NCI-H345 treated with DMSO at 0.1 percent for 48 hours (cell line): ENCODE results near the gene DDX49.
"Not testable (repeated sequence)": the region's sequence is repeated elsewhere in the genome, so short reads cannot be mapped to it uniquely, and the experiment has no call there.

ENCODE experiments used
- DNase-seq: peaks from one replicate; lab custom pipeline; 2025; ENCODE audit not compliant: unreplicated experiment; lab: John Stamatoyannopoulos, UW

DDX49 gene

GRCh38 chr19:18940769-18941627, 21.5 kb downstream of the DDX49 start, which contains the start of gene HOMER3:
TSS of gene HOMER3 (minus strand) at chr19:18941217. CDS start at chr19:18938982, 2,235 bp downstream.
- DNase-seq: no peak

DNA sequence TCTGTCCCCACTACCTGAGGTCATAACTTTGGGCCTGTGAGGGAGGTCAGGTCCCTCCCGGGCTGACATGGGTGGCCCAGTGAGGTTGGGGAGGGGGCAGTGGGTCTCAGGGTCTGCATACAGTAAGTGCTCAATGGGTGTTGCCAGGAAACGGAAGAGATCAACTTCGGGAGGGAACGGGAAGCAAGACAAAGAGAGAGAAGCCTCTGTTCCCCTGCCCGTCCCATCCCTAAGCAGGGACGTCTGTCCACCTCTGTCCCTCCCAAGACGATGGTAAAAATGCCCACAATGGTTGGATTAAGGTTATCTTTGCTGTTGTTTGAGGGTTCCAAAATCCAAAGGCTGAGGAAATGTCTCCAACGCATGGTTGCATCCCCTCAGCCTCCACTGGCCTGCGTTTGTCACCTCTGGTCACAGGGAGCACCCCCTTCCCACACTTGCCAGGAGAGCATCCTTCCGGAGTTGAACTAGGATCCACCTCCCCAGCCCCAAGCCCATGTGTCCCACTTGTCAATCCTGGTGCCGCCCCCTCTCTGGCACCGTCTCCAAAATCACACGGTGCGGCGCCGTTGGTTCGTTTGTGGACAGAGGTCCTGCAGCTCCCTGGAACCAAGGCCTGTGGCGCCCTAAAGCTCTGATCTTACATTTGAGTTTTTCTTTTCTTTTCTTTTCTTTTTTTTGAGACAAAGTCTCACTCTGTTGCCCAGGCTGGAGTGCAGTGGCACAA, 22.3 kb downstream of the DDX49 start:
- DNase-seq: no peak

GRCh38 chr19:18942692-18943091, 23.2 kb downstream of the DDX49 start:
- DNase-seq: no peak

DNA sequence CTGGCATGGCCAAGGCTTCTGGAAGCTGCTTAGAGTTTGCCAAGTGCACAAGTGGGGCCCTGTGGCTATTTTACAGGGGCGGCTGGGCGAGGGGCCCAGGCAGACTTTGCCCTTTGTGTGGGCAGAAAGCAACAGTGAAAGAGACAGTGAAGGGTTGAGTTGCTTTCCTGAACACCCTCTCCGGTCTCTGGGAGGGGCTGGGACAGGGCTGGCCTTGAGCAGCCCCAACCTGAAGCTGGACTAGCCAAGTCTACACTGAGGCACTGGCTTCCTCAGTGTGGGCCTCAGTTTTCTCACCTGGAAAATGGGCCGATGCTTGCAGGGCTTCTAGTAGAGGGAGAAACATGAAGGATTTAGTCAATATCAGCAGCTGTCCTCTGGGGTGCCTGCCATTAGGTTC, 23.9 kb downstream of the DDX49 start:
- DNase-seq: no peak

GRCh38 chr19:18945297-18945696, 25.8 kb downstream of the DDX49 start:
- DNase-seq: no peak

- no peak for DNase-seq
Measured at GRCh38 chr19:18946335-18946734, 26.8 kb downstream of the DDX49 start.

DNA sequence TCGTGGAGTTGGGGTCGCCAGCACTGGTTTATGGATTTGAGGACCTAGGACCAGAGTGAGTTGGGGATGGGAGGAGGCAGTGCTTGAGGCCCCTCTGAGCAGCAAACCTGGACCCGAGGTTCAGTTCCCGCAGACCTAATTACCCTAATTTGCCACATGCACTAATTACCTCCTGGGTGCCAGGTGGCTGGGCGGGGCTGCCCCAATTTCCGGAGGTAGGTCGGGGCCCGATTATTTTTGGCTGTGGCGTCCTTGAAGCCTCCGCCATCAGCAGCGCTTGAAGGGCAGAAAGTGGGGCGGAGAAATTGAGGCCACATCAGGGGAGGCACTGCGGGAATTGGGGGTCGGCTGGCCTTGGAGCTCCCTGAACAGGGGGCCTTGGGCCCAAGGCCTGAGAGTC, 27.4 kb downstream of the DDX49 start:
- DNase-seq: no peak

- DNase-seq: no peak
Measured at GRCh38 chr19:18948075-18948975, 28.8 kb downstream of the DDX49 start.

- no peak for DNase-seq
Measured at GRCh38 chr19:18948976-18949356, 29.5 kb downstream of the DDX49 start.

- no peak for DNase-seq
Measured at GRCh38 chr19:18949858-18950257, 30.3 kb downstream of the DDX49 start.

- DNase-seq: no peak
Measured at GRCh38 chr19:18951721-18952281, 32.3 kb downstream of the DDX49 start.

- not testable (repeated sequence) for DNase-seq
Measured at GRCh38 chr19:18952364-18953003, 33.0 kb downstream of the DDX49 start.

- no peak for DNase-seq
Measured at GRCh38 chr19:18954094-18954493, 34.6 kb downstream of the DDX49 start.

DNA sequence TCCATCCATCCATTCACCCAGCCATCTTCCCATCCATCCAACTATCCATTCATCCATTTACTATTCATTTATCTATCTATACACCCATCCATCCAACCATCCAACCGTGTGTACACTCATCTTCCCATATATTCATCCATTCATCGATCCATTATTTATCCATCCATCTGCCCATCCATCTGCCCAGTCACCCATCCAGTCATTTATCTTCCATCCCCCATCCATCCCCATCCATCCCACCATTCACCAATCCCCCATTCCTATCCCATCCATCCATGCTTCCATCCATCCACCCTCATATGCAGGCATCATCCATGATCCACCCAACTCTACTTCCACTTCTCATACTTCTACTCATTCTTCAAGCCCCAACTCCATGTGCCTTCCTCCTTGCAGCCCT, 35.5 kb downstream of the DDX49 start:
- no peak for DNase-seq

GRCh38 chr19:18960370-18960769, 40.9 kb downstream of the DDX49 start:
- DNase-seq: no peak

GRCh38 chr19:18961767-18962620, 42.5 kb downstream of the DDX49 start:
- no peak for DNase-seq

DNA sequence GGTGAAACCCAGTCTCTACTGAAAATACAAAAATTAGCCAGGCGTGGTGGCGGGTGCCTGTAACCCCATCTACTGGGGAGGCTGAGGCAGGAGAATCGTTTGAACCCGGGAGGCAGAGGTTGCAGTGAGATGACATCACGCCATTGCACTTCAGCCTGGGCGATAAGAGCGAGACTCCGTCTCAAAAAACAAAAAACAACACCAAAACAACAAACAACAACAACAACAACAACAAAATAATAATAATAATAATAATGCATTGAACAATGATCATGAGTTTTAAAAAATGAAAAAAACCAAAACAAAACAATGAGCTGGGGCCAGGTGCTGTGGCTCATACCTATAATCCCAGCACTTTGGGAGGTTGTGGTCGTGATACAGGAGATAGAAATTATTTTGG, 44.6 kb downstream of the DDX49 start:
- no peak for DNase-seq

DNA sequence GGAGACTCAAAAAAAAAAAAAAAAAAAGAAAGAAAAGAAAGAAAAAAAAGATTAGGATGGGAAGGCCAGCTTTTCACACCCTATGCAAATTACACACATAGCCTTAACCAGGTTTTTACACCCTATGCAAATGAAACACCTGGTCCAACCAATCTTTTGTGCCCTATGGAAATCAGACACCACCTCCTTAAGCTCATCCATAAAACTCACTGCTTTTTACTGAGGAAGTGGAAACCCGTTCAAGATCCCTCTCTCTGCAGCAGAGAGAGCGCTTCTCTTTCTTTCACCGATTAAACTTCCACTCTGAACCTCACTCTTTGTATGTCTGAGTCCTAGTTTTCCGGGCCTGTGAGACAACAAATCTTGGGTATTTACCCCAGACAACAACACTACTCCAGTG, 46.8 kb downstream of the DDX49 start:
- DNase-seq: no peak

DNA sequence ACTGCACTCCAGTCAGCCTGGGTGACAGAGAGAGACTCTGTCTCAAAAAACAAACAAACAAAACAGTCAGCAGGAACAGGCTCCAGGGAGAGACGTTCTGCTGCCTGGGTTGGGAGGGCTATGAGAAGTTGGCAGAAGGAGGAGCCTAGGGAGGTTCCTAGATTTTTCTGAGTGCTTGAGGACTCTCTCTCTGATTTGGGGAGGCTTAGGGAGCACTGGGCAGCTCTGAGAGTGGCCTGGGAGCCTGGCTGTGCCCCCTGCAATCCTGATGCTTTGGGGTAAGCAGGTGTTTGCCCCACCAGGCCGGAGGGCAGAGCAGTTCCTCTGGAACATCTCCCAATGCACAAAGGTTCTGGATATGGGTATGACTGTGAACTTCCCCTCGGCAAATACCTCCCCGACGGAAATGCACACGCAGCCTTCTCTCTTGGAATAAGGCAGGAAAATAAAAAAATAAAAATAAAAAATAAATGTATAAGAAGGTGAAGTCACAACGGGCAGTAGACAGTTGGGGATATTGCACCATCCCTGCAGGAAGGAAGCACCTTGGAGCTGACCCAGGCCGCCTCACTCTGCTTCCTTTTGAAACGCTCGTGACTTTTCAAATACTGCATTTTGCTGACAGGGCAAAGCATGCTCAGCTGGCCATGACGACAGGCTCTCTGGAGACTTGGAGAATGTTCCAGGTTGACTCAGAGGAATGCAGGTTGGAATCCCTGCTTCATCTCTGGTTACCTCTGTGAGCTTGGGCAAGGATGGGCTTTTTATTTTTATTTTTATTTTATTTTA, 48.0 kb downstream of the DDX49 start:
- DNase-seq: no peak
